ENCODE results near the gene ASIC5.

The ASIC5 gene, protein sequence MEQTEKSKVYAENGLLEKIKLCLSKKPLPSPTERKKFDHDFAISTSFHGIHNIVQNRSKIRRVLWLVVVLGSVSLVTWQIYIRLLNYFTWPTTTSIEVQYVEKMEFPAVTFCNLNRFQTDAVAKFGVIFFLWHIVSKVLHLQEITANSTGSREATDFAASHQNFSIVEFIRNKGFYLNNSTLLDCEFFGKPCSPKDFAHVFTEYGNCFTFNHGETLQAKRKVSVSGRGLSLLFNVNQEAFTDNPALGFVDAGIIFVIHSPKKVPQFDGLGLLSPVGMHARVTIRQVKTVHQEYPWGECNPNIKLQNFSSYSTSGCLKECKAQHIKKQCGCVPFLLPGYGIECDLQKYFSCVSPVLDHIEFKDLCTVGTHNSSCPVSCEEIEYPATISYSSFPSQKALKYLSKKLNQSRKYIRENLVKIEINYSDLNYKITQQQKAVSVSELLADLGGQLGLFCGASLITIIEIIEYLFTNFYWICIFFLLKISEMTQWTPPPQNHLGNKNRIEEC
- 0 reads per million in 3 donors for total RNA-seq

DNA sequence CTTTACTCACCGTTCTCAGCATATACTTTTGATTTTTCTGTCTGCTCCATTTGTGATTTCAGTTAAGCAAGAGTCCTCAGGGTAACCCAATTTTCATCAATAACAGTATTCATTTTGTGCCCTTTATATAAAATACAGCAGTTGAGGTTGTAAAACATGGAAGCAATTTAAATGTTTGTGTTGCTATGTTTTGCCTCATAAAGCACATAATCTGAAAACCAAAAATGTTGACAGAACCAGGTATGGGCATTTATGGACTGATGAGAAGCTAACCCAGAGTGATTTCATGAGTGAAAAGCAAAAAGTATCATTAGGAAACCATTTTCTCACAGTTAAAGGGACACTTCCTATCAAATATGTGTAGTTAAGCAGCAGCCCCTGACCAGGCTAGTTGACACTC, at the start of gene ASIC5:
Gene ASIC5 (minus strand): TSS at position 101 of the 400 bp plus-strand sequence. CDS start 51 bp downstream, at position 50.
- Histone ChIP-seq H3K4me3 (ENCODE audit: insufficient read depth, low read depth, low read length, poor library complexity, severe bottlenecking) (no peak within 1 kb of the TSS), H3K36me3 (ENCODE audit: control insufficient read depth, insufficient read depth, low read length) (no peaks in the 10 kb centered on the region)

DNA sequence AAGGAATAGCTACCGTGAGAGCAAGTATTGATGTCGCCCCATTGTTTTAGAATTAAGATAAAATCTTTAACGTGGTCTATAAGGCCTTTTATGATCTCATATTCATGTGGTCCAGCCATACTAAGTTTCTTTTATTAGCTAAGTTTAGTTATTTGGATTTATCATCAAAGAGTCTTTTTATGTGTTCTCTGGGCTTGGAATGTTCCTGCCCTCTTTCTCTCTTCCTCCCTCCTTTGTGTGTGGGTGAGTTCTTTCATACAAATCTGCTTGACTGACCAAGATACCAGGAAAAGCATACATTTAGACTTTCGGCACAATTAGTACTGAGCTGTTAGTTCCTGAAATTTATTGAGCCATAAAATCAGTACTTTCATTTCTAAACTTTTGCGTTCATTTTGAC, 48.7 kb upstream of the ASIC5 start:
- no peak overlapping the region for H3K4me3 ChIP-seq (ENCODE audit: insufficient read depth, low read depth, low read length, poor library complexity, severe bottlenecking)
- no peak overlapping the region for H3K27ac ChIP-seq (ENCODE audit: insufficient read depth, low read length, poor library complexity, severe bottlenecking)
- no peaks in the 10 kb centered on the region for H3K36me3 ChIP-seq (ENCODE audit: control insufficient read depth, insufficient read depth, low read length)
- no peaks in the 10 kb centered on the region for H3K4me1 ChIP-seq (ENCODE audit: control insufficient read depth, insufficient read depth, low read length, poor library complexity, severe bottlenecking)
- H3K27me3 ChIP-seq (replicated peaks; ENCODE audit: control insufficient read depth, insufficient read depth, low read length, poor library complexity, severe bottlenecking), result no peaks in the 10 kb centered on the region
- no peaks in the 10 kb centered on the region for H3K9me3 ChIP-seq (ENCODE audit: control insufficient read depth, low read length)
- DNase-seq, result no peak

More for the DNA sequence above, at the start of gene ASIC5:
- no peak within 1 kb of the TSS for H3K27ac ChIP-seq (ENCODE audit: insufficient read depth, low read length, poor library complexity, severe bottlenecking)
- H3K4me1 ChIP-seq (ENCODE audit: control insufficient read depth, insufficient read depth, low read length, poor library complexity, severe bottlenecking), result no peaks in the 10 kb centered on the region
- H3K27me3 ChIP-seq (replicated peaks; ENCODE audit: control insufficient read depth, insufficient read depth, low read length, poor library complexity, severe bottlenecking), result no peaks in the 10 kb centered on the region
- no peaks in the 10 kb centered on the region for H3K9me3 ChIP-seq (ENCODE audit: control insufficient read depth, low read length)
- no peak for DNase-seq

DNA sequence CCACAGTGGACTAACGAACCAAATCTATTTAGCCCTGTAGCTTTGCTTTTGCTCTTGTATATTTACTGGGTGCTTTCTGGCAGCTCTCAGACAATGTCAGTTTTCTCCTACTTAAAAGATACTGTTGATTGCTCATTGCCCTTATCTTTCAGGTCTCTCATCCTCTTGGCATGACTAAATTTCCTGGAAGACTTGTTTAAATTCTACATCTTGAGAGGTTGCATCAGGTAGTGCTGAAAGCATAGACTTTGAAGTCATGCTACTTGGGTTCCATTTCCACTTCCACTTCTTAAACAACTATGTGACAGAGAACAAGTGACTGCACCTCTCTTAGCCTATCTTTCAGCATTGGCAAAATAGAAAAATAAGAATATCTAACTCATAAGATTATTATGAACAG, 45.8 kb upstream of the ASIC5 start:
- Histone ChIP-seq H3K27ac (ENCODE audit: insufficient read depth, low read length, poor library complexity, severe bottlenecking) (no peak overlapping the region), H3K4me1 (ENCODE audit: control insufficient read depth, insufficient read depth, low read length, poor library complexity, severe bottlenecking) (no peaks in the 10 kb centered on the region), H3K4me3 (ENCODE audit: insufficient read depth, low read depth, low read length, poor library complexity, severe bottlenecking) (no peak overlapping the region), H3K9me3 (ENCODE audit: control insufficient read depth, low read length) (no peaks in the 10 kb centered on the region), H3K27me3 (replicated peaks; ENCODE audit: control insufficient read depth, insufficient read depth, low read length, poor library complexity, severe bottlenecking) (no peaks in the 10 kb centered on the region), H3K36me3 (ENCODE audit: control insufficient read depth, insufficient read depth, low read length) (no peaks in the 10 kb centered on the region)
- no peak for DNase-seq

DNA sequence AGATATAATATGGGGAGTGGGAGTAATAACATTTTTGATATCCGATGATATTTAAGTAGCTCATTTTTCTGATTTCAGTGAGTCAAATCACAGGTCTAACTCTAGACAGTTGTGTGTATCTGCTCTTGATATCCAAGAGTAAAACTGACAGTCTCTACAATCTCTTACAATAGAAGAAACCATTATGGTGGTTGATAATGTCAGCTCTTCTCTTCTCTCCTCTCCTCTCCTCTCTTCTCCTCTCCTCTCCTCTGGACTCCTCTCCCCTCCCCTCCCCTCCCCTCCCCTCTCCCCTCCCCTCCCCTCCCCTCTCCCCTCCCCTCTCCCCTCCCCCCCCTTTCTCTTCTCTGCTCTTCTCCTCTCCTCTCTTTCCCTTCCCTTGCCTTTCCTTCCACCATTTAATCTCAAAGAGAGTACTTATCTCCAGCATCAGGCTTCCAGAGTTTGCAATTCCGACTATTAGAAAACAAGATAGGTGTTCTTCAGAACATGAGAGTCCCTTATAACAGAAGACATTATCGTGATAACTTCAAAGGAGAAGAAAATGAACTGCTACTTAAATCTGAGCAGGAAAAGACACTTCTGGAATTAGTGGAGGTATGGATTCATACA, 43.6 kb upstream of the ASIC5 start:
- H3K27ac ChIP-seq (ENCODE audit: insufficient read depth, low read length, poor library complexity, severe bottlenecking), result no peak overlapping the region
- no peaks in the 10 kb centered on the region for H3K27me3 ChIP-seq (replicated peaks; ENCODE audit: control insufficient read depth, insufficient read depth, low read length, poor library complexity, severe bottlenecking)
- no peak overlapping the region for H3K4me3 ChIP-seq (ENCODE audit: insufficient read depth, low read depth, low read length, poor library complexity, severe bottlenecking)
- H3K9me3 ChIP-seq (ENCODE audit: control insufficient read depth, low read length), result no peaks in the 10 kb centered on the region
- no peaks in the 10 kb centered on the region for H3K36me3 ChIP-seq (ENCODE audit: control insufficient read depth, insufficient read depth, low read length)
- DNase-seq, result no peak
- no peaks in the 10 kb centered on the region for H3K4me1 ChIP-seq (ENCODE audit: control insufficient read depth, insufficient read depth, low read length, poor library complexity, severe bottlenecking)

DNA sequence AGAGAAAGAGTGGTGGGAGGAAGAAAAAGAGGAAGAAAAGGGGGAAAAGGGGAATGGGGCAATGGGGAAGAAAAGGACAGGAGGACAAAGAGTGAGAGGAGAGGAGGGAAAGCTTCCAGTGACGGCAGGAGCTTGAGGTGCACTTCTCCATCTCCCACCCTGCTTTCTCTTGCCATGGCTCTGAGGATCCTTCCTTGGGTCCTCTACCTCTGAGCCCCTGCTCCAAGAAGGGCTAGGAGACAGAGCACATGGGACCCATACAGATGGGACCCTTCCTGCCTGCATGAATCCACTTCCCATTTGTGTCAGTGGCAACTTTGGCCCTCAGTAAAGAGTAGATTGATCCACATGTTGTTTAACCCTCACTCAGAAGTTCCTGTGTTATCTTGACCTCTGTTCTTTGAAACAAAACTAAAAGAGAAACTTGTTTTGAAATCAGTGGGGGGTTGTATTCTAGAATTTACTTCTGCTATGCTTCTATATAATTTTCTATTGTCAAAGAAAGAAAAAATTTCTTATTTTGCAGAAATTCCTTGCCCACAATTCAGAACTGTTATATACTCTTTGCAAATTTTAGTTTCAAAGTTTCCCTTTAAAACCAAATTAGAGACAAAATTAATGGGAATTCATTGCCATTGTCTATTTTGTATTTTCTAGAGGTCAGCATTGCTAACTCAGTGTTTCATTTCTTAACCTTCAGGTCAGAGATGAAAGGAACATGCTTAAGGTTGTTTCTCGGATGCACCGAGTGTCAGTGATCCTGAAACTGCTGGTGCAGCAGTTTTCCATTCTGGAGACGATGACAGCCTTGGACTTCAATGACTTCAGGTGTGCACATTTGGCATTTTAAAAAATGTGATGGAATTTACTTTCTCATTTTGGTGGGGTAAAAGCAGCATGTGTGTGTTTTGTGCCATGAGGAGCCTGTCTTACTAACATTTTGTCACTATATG, 42.4 kb upstream of the ASIC5 start:
- H3K9me3 ChIP-seq (ENCODE audit: control insufficient read depth, low read length), result no peaks in the 10 kb centered on the region
- no peaks in the 10 kb centered on the region for H3K36me3 ChIP-seq (ENCODE audit: control insufficient read depth, insufficient read depth, low read length)
- H3K4me1 ChIP-seq (ENCODE audit: control insufficient read depth, insufficient read depth, low read length, poor library complexity, severe bottlenecking), result no peaks in the 10 kb centered on the region
- DNase-seq, result no peak
- no peak overlapping the region for H3K4me3 ChIP-seq (ENCODE audit: insufficient read depth, low read depth, low read length, poor library complexity, severe bottlenecking)
- no peak overlapping the region for H3K27ac ChIP-seq (ENCODE audit: insufficient read depth, low read length, poor library complexity, severe bottlenecking)
- H3K27me3 ChIP-seq (replicated peaks; ENCODE audit: control insufficient read depth, insufficient read depth, low read length, poor library complexity, severe bottlenecking), result no peaks in the 10 kb centered on the region

DNA sequence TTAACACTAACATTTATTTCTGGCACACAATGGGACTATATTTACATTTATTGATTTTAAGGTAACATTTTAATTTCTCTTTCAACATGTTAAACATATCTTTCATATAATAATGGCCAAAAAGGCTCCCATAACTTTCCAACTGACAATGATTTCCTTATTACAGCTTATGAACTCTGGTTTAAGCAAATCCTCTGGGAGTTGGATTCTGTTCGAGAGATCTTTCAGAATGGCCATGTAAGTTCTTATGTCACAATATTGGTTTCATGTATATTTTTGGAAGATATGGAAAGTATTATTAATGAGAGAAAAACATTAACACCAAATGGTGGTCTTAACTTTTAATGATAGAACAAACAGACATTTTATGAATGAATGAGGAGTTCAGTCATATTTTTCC, 41.5 kb upstream of the ASIC5 start:
- Histone ChIP-seq H3K4me1 (ENCODE audit: control insufficient read depth, insufficient read depth, low read length, poor library complexity, severe bottlenecking) (no peaks in the 10 kb centered on the region), H3K27ac (ENCODE audit: insufficient read depth, low read length, poor library complexity, severe bottlenecking) (no peak overlapping the region), H3K36me3 (ENCODE audit: control insufficient read depth, insufficient read depth, low read length) (no peaks in the 10 kb centered on the region), H3K4me3 (ENCODE audit: insufficient read depth, low read depth, low read length, poor library complexity, severe bottlenecking) (no peak overlapping the region), H3K27me3 (replicated peaks; ENCODE audit: control insufficient read depth, insufficient read depth, low read length, poor library complexity, severe bottlenecking) (no peaks in the 10 kb centered on the region), H3K9me3 (ENCODE audit: control insufficient read depth, low read length) (no peaks in the 10 kb centered on the region)
- DNase-seq, result no peak

DNA sequence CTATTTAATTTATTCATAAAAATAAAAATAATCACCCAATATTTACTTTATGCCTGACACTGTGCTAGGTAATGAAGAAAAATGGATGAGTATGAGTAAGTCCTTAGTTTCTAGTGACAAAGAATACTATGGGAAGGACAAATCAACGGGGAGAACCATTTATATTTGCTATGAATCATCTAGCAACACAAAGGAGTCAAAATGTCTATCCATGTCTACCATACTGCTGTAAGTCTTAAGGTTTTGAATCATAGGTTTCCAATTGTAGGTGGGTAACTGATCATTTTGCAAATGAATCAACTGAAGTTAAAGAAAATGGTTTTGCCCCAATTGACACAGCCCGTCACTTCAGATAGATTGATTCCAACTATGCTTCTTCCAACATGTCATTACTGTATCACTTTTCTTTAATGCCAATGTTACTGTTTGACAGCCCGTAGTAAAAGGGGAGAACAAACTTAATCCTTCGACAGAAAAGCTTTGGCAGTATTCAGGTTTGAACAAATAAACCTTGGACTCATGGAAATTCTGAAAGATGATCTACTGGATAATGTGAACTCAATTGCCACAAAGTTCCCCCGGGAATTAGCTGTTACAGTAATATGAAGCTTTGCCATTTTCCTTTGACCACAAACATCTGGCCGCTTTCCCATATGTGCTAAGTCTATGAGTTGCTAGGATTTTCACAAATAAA, 40.6 kb upstream of the ASIC5 start:
- Histone ChIP-seq H3K9me3 (ENCODE audit: control insufficient read depth, low read length) (no peaks in the 10 kb centered on the region), H3K4me3 (ENCODE audit: insufficient read depth, low read depth, low read length, poor library complexity, severe bottlenecking) (no peak overlapping the region)
- DNase-seq, result no peak

DNA sequence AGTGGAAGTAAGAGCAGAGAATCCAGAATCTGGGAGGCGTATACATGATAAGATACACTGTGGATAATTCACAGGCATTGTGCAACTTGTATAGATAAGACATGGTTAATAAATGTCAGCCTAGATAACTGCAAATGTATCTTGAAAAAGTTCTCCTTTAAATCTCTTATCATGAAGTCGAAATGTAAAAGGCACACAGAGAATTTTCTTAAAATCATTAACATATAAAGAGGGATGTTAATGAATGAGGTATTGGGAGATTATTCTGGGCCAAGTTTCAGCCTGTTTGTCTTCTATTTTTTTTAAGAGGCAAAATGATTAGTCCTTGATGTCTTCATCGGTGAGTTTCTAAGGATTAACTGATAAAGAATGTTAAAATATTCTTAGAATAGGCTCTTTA, 38.3 kb upstream of the ASIC5 start:
- Histone ChIP-seq H3K36me3 (ENCODE audit: control insufficient read depth, insufficient read depth, low read length) (no peaks in the 10 kb centered on the region), H3K27ac (ENCODE audit: insufficient read depth, low read length, poor library complexity, severe bottlenecking) (no peak overlapping the region), H3K27me3 (replicated peaks; ENCODE audit: control insufficient read depth, insufficient read depth, low read length, poor library complexity, severe bottlenecking) (no peaks in the 10 kb centered on the region), H3K4me3 (ENCODE audit: insufficient read depth, low read depth, low read length, poor library complexity, severe bottlenecking) (no peak overlapping the region), H3K4me1 (ENCODE audit: control insufficient read depth, insufficient read depth, low read length, poor library complexity, severe bottlenecking) (no peaks in the 10 kb centered on the region), H3K9me3 (ENCODE audit: control insufficient read depth, low read length) (no peaks in the 10 kb centered on the region)
- DNase-seq, result no peak

More for the DNA sequence above, 40.6 kb upstream of the ASIC5 start:
- no peak overlapping the region for H3K27ac ChIP-seq (ENCODE audit: insufficient read depth, low read length, poor library complexity, severe bottlenecking)
- H3K36me3 ChIP-seq (ENCODE audit: control insufficient read depth, insufficient read depth, low read length), result no peaks in the 10 kb centered on the region
- H3K27me3 ChIP-seq (replicated peaks; ENCODE audit: control insufficient read depth, insufficient read depth, low read length, poor library complexity, severe bottlenecking), result no peaks in the 10 kb centered on the region
- no peaks in the 10 kb centered on the region for H3K4me1 ChIP-seq (ENCODE audit: control insufficient read depth, insufficient read depth, low read length, poor library complexity, severe bottlenecking)

DNA sequence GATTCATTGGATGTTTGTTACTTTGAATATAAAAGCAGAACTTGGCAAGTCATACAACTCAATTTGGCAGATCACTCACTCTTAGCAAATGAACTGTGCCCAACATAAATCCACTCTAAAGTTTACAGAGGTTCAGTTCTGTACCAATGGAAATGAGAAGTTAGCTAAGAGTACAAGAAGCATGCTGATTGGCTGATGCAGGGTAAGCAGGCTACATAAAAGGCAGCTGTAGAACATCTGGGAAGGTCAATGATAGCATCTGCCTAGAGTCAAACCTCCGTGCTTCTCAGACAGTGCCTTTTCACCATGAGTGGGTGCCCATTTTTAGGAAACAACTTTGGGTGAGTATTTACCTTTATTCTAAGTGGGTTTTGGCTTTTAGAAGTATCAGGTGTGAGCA, 37.4 kb upstream of the ASIC5 start, which contains the start of gene TDO2:
Gene TDO2 (plus strand): TSS at position 244 of the 400 bp plus-strand sequence. CDS start 63 bp downstream, at position 307.
- no peaks in the 10 kb centered on the region for H3K27me3 ChIP-seq (replicated peaks; ENCODE audit: control insufficient read depth, insufficient read depth, low read length, poor library complexity, severe bottlenecking)
- H3K27ac ChIP-seq (ENCODE audit: insufficient read depth, low read length, poor library complexity, severe bottlenecking), result no peak within 1 kb of the TSS
- no peaks in the 10 kb centered on the region for H3K9me3 ChIP-seq (ENCODE audit: control insufficient read depth, low read length)
- H3K4me3 ChIP-seq (ENCODE audit: insufficient read depth, low read depth, low read length, poor library complexity, severe bottlenecking), result no peak within 1 kb of the TSS
- DNase-seq, result no peak
- H3K4me1 ChIP-seq (ENCODE audit: control insufficient read depth, insufficient read depth, low read length, poor library complexity, severe bottlenecking), result no peaks in the 10 kb centered on the region
- no peaks in the 10 kb centered on the region for H3K36me3 ChIP-seq (ENCODE audit: control insufficient read depth, insufficient read depth, low read length)
